Measurements from ENCODE around the gene ZNF566.

The ZNF566 gene

DNA sequence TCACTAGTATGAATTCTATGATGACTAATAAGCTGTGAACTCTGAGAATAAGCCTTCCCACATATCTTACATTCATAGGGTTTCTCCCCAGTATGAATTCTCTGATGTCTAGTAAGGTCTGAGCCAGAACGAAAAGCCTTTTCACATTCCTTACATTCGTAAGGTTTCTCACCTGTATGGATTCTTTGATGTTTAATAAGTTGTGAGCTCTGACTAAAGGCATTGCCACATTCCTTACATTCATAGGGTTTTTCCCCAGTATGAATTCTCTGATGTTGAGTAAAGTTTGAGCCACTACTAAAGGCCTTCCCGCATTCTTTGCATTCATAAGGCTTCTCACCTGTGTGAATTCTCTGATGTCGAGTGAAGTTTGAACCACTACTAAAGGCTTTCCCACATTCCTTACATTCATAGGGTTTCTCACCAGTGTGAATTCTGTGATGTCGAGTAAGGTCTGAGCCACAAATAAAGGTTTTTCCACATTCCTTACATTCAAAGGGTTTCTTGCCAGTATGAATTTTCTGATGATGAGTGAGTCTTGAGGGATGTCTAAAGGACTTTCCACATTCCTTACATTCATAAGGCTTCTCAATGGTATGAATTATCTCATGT, 40.2 kb downstream of the ZNF566 start:
- no peaks in the 10 kb centered on the region for H3K4me1 ChIP-seq (ENCODE audit: control insufficient read depth, low read length)
- no peak overlapping the region for H3K27ac ChIP-seq (ENCODE audit: low read depth, low read length)
- H3K4me2 ChIP-seq (ENCODE audit: low read length) = no peak overlapping the region
- TF ChIP-seq, protein P1, sequence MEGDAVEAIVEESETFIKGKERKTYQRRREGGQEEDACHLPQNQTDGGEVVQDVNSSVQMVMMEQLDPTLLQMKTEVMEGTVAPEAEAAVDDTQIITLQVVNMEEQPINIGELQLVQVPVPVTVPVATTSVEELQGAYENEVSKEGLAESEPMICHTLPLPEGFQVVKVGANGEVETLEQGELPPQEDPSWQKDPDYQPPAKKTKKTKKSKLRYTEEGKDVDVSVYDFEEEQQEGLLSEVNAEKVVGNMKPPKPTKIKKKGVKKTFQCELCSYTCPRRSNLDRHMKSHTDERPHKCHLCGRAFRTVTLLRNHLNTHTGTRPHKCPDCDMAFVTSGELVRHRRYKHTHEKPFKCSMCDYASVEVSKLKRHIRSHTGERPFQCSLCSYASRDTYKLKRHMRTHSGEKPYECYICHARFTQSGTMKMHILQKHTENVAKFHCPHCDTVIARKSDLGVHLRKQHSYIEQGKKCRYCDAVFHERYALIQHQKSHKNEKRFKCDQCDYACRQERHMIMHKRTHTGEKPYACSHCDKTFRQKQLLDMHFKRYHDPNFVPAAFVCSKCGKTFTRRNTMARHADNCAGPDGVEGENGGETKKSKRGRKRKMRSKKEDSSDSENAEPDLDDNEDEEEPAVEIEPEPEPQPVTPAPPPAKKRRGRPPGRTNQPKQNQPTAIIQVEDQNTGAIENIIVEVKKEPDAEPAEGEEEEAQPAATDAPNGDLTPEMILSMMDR (IDR thresholded peaks at IDR 0.05; ENCODE audit: low read depth, low read length, poor library complexity, severe bottlenecking) = no peak
- no peak for TF ChIP-seq EZH2phosphoT487 (IDR thresholded peaks at IDR 0.05; ENCODE audit: borderline replicate concordance, low read length)
- no peaks in the 10 kb centered on the region for H3K27me3 ChIP-seq (ENCODE audit: control insufficient read depth, low read length)
- no peaks in the 10 kb centered on the region for H3K9me2 ChIP-seq (replicated peaks; ENCODE audit: control insufficient read depth, low read length)
- no peaks in the 10 kb centered on the region for H4K20me1 ChIP-seq (ENCODE audit: control insufficient read depth, insufficient read depth, low read depth, low read length)
- H3K9me3 ChIP-seq (ENCODE audit: control insufficient read depth, insufficient read depth, low read length) = peaks cover 26% of the 10 kb centered on the region; the same call in 1 of the 2 replicates
- no peak overlapping the region for H3K4me3 ChIP-seq (ENCODE audit: low read length)
- H3F3A ChIP-seq (ENCODE audit: control insufficient read depth, insufficient read depth) = no peaks in the 10 kb centered on the region
- peaks cover 5% of the 10 kb centered on the region; the same call in 1 of the 2 replicates for H3K36me3 ChIP-seq (ENCODE audit: control insufficient read depth, low read length)
- no peaks in the 10 kb centered on the region for H3K79me2 ChIP-seq (ENCODE audit: control insufficient read depth, low read length)

- no peaks in the 10 kb centered on the region for H3F3A ChIP-seq (ENCODE audit: control insufficient read depth, insufficient read depth)
- no peaks in the 10 kb centered on the region for H3K9me2 ChIP-seq (replicated peaks; ENCODE audit: control insufficient read depth, low read length)
- no peaks in the 10 kb centered on the region for H3K27me3 ChIP-seq (ENCODE audit: control insufficient read depth, low read length)
- H4K20me1 ChIP-seq (ENCODE audit: control insufficient read depth, insufficient read depth, low read depth, low read length) = no peaks in the 10 kb centered on the region
- H3K4me3 ChIP-seq (ENCODE audit: low read length) = no peak overlapping the region
- peaks cover 4% of the 10 kb centered on the region; the same call in 1 of the 2 replicates for H3K9me3 ChIP-seq (ENCODE audit: control insufficient read depth, insufficient read depth, low read length)
- no peak overlapping the region for H3K27ac ChIP-seq (ENCODE audit: low read depth, low read length)
- H3K36me3 ChIP-seq (ENCODE audit: control insufficient read depth, low read length) = no peaks in the 10 kb centered on the region
- TF ChIP-seq, protein P1 (IDR thresholded peaks at IDR 0.05; ENCODE audit: low read depth, low read length, poor library complexity, severe bottlenecking) = no peak
- TF ChIP-seq EZH2phosphoT487 (IDR thresholded peaks at IDR 0.05; ENCODE audit: borderline replicate concordance, low read length) = no peak
- no peaks in the 10 kb centered on the region for H3K4me1 ChIP-seq (ENCODE audit: control insufficient read depth, low read length)
- no peak overlapping the region for H3K4me2 ChIP-seq (ENCODE audit: low read length)
- H3K79me2 ChIP-seq (ENCODE audit: control insufficient read depth, low read length) = no peaks in the 10 kb centered on the region
Measured at GRCh38 chr19:36441339-36441738, 48.0 kb downstream of the ZNF566 start.

- no peak overlapping the region for H3K4me2 ChIP-seq (ENCODE audit: low read length)
Measured at GRCh38 chr19:36436531-36436930, 52.8 kb downstream of the ZNF566 start.

More at GRCh38 chr19:36436531-36436930, 52.8 kb downstream of the ZNF566 start:
- Histone ChIP-seq H3K36me3 (ENCODE audit: control insufficient read depth, low read length) (no peaks in the 10 kb centered on the region), H3K27ac (ENCODE audit: low read depth, low read length) (no peak overlapping the region), H3K4me1 (ENCODE audit: control insufficient read depth, low read length) (no peaks in the 10 kb centered on the region), H3K27me3 (ENCODE audit: control insufficient read depth, low read length) (no peaks in the 10 kb centered on the region), H4K20me1 (ENCODE audit: control insufficient read depth, insufficient read depth, low read depth, low read length) (no peaks in the 10 kb centered on the region), H3F3A (ENCODE audit: control insufficient read depth, insufficient read depth) (no peaks in the 10 kb centered on the region), H3K4me3 (ENCODE audit: low read length) (no peak overlapping the region), H3K9me2 (replicated peaks; ENCODE audit: control insufficient read depth, low read length) (no peaks in the 10 kb centered on the region), H3K9me3 (ENCODE audit: control insufficient read depth, insufficient read depth, low read length) (no peaks in the 10 kb centered on the region; the same call in 1 of the 2 replicates), H3K79me2 (ENCODE audit: control insufficient read depth, low read length) (no peaks in the 10 kb centered on the region)
- TF ChIP-seq, protein P1 (IDR thresholded peaks at IDR 0.05; ENCODE audit: low read depth, low read length, poor library complexity, severe bottlenecking) = no peak
- TF ChIP-seq EZH2phosphoT487 (IDR thresholded peaks at IDR 0.05; ENCODE audit: borderline replicate concordance, low read length) = no peak
